ENCODE results near the gene RUFY1.

Gene RUFY1

DNA sequence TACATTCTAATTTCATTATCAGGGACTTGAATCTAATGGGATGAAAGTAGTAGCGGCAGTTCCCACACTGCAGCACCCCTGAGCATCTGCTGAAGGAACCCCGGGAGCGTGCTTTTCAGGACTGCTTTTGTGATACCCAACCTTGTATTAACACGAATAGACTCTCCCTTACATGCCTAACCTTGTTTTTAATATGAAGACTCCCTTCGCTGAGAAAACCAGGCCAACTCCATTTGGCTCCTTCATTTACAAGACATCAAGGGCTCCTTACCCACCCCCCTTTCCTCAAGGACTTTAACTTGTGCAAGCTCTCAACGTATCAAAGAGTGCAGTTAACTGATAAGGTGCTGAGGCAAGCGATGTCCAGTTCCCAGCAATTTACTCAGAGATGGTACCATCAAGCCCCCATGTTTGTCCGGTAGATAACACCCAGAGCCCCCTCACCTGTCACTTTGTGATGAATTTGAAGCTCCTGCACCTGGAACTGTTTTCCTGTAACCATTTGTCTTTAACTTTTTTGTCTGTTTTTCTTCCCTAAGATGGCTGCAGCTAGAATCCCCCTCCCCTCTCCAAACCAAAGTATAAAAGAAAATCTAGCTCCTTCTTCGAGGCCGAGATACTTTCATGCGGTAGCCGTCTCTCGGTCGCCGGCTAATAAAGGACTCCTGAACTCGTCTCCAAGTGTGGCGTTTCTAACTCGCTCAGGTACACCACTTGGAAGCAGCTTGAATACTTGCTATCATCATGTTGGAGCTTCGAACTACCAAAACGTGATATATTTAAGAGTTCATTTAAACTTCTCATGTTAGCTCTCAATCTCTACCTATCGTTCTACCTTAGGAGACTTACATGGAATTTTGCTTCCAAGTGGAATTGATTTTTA, 62.5 kb downstream of the RUFY1 start:
- Histone ChIP-seq H3K36me3 (ENCODE audit: control insufficient read depth, insufficient read depth, low read length) (peaks cover 40% of the 10 kb centered on the region), H3K27ac (ENCODE audit: low read depth, low read length) (no peak overlapping the region)

DNA sequence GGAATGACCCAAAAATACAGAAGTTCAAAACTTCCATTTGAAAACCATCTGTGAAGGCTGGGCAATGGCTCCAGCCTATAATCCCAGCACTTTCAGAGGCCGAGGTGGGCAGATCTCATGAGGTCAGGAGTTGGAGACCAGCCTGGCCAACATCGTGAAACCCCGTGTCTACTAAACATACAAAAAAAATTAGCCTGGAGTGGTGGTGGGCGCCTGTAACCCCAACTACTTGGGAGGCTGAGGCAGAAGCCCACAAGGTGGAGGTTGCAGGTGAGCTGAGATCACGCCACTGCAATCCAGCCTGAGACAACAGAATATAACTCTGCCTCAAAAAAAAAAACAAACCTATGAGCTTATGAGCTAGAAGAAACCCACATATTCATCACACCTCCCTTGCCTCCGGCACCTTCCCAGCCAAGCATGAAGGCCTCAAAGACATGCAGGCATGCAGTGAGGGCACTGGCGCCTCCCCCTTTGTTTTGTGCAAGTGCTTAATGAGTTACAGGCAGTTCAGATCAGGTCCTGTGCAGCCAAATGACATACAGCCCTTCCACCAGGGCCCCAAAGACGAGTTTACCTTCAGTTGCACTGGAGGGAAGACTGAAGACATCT, 63.2 kb downstream of the RUFY1 start:
- Histone ChIP-seq H3K4ac (ENCODE audit: low read depth, low read length) (no peak overlapping the region), H3K9ac (ENCODE audit: low read length) (no peak overlapping the region), H3K4me3 (ENCODE audit: low read length) (no peak overlapping the region), H3K79me2 (ENCODE audit: control insufficient read depth, insufficient read depth, low read length) (peaks cover 16% of the 10 kb centered on the region), H3K36me3 (ENCODE audit: control insufficient read depth, insufficient read depth, low read length) (peaks cover 43% of the 10 kb centered on the region), H3K56ac (ENCODE audit: low read length) (no peak overlapping the region), H3K18ac (ENCODE audit: low read length) (no peak overlapping the region), H4K8ac (ENCODE audit: low read depth, low read length) (no peak overlapping the region), H4K5ac (ENCODE audit: low read length) (no peak overlapping the region), H2BK5ac (ENCODE audit: low read length) (no peak overlapping the region), H3K27me3 (ENCODE audit: insufficient read depth, low read length, poor library complexity) (no peaks in the 10 kb centered on the region), H3K4me1 (ENCODE audit: control insufficient read depth, low read depth, low read length) (no peaks in the 10 kb centered on the region), H3K27ac (ENCODE audit: low read depth, low read length) (no peak overlapping the region), H3K4me2 (ENCODE audit: low read length) (no peak overlapping the region), H2AK5ac (ENCODE audit: low read length) (no peak overlapping the region), H3K79me1 (ENCODE audit: low read length) (peaks cover 14% of the 10 kb centered on the region), H2BK15ac (replicated peaks; ENCODE audit: low read depth) (no peak overlapping the region), H2BK120ac (ENCODE audit: low read depth, low read length) (no peak overlapping the region), H3K23ac (ENCODE audit: low read length) (no peak overlapping the region)
- no CpG with 5 or more reads among the region's 8 CpGs for WGBS (ENCODE audit: extremely low coverage, insufficient coverage, low lambda C conversion rate)
- DNase-seq, result no peak

More for the DNA sequence above, 62.5 kb downstream of the RUFY1 start:
- peaks cover 12% of the 10 kb centered on the region for H3K79me1 ChIP-seq (ENCODE audit: low read length)
- H3K9ac ChIP-seq (ENCODE audit: low read length), result no peak overlapping the region
- H2BK15ac ChIP-seq (replicated peaks; ENCODE audit: low read depth), result no peak overlapping the region
- no CpG with 5 or more reads among the region's 21 CpGs for WGBS (ENCODE audit: extremely low coverage, insufficient coverage, low lambda C conversion rate)
- H3K4me2 ChIP-seq (ENCODE audit: low read length), result no peak overlapping the region
- H2AK5ac ChIP-seq (ENCODE audit: low read length), result no peak overlapping the region
- H3K56ac ChIP-seq (ENCODE audit: low read length), result no peak overlapping the region
- H4K8ac ChIP-seq (ENCODE audit: low read depth, low read length), result no peak overlapping the region
- no peak for DNase-seq
- H4K5ac ChIP-seq (ENCODE audit: low read length), result no peak overlapping the region
- H3K4me3 ChIP-seq (ENCODE audit: low read length), result no peak overlapping the region
- no peak overlapping the region for H2BK120ac ChIP-seq (ENCODE audit: low read depth, low read length)
- H3K27me3 ChIP-seq (ENCODE audit: insufficient read depth, low read length, poor library complexity), result no peaks in the 10 kb centered on the region
- peaks cover 11% of the 10 kb centered on the region for H3K79me2 ChIP-seq (ENCODE audit: control insufficient read depth, insufficient read depth, low read length)
- H3K4me1 ChIP-seq (ENCODE audit: control insufficient read depth, low read depth, low read length), result no peaks in the 10 kb centered on the region
- H2BK5ac ChIP-seq (ENCODE audit: low read length), result no peak overlapping the region
- no peak overlapping the region for H3K23ac ChIP-seq (ENCODE audit: low read length)
- H3K4ac ChIP-seq (ENCODE audit: low read depth, low read length), result no peak overlapping the region
- H3K18ac ChIP-seq (ENCODE audit: low read length), result no peak overlapping the region

DNA sequence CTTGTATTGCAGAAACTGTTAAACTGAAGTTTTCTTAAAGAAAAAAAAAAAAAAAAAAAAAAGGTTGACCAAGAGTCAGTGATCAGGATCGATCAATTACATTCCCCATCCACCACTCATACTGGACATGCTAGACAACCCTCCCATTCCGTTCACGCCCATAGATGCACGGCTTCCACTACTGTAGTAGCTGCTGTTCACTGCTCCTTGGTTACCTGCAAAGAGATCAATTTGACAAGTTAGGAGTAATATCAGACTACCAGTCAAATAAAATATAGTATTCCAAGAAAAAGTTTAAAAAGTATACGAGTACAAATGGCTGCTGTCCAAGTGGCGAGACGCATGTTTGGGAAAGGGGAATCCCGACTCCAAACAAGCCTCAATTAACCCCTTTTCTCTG, 64.4 kb downstream of the RUFY1 start:
- Histone ChIP-seq H3K79me2 (ENCODE audit: control insufficient read depth, insufficient read depth, low read length) (peaks cover 21% of the 10 kb centered on the region), H3K27ac (ENCODE audit: low read depth, low read length) (no peak overlapping the region), H3K4me3 (ENCODE audit: low read length) (no peak overlapping the region), H3K4ac (ENCODE audit: low read depth, low read length) (no peak overlapping the region), H3K27me3 (ENCODE audit: insufficient read depth, low read length, poor library complexity) (no peaks in the 10 kb centered on the region), H3K4me1 (ENCODE audit: control insufficient read depth, low read depth, low read length) (no peaks in the 10 kb centered on the region), H2AK5ac (ENCODE audit: low read length) (no peak overlapping the region), H3K9ac (ENCODE audit: low read length) (no peak overlapping the region), H3K79me1 (ENCODE audit: low read length) (peaks cover 14% of the 10 kb centered on the region), H2BK5ac (ENCODE audit: low read length) (no peak overlapping the region), H2BK15ac (replicated peaks; ENCODE audit: low read depth) (no peak overlapping the region), H3K36me3 (ENCODE audit: control insufficient read depth, insufficient read depth, low read length) (peaks cover 43% of the 10 kb centered on the region), H3K18ac (ENCODE audit: low read length) (no peak overlapping the region), H3K23ac (ENCODE audit: low read length) (no peak overlapping the region), H3K56ac (ENCODE audit: low read length) (no peak overlapping the region), H4K8ac (ENCODE audit: low read depth, low read length) (no peak overlapping the region), H3K4me2 (ENCODE audit: low read length) (no peak overlapping the region), H4K5ac (ENCODE audit: low read length) (no peak overlapping the region), H2BK120ac (ENCODE audit: low read depth, low read length) (no peak overlapping the region)
- no CpG with 5 or more reads among the region's 8 CpGs for WGBS (ENCODE audit: extremely low coverage, insufficient coverage, low lambda C conversion rate)
- DNase-seq, result no peak

DNA sequence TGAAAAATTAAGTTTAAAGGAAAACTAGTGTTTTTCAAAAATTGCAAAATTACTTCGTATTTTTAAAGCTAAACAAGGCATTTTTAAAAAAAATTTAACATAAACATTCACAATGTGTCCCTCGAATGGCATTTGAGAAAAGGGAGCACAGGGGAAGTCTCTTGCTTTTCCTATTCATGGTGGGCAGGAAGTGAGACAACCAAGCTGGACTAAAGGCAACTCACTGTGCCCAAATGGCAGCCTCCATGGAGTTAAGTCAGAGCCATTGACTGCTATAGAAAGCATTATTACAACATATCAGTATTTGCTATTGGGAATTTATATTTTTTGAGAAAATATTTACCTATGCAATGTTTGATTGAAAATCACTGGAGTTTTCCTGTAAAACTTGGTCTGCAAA, 64.8 kb downstream of the RUFY1 start:
- no CpG with 5 or more reads among the region's 2 CpGs for WGBS (ENCODE audit: extremely low coverage, insufficient coverage, low lambda C conversion rate)
- Histone ChIP-seq H3K4me1 (ENCODE audit: control insufficient read depth, low read depth, low read length) (no peaks in the 10 kb centered on the region), H3K56ac (ENCODE audit: low read length) (no peak overlapping the region), H3K4ac (ENCODE audit: low read depth, low read length) (no peak overlapping the region), H2BK120ac (ENCODE audit: low read depth, low read length) (no peak overlapping the region), H3K4me3 (ENCODE audit: low read length) (no peak overlapping the region), H3K27me3 (ENCODE audit: insufficient read depth, low read length, poor library complexity) (no peaks in the 10 kb centered on the region), H3K79me1 (ENCODE audit: low read length) (peaks cover 14% of the 10 kb centered on the region), H3K18ac (ENCODE audit: low read length) (no peak overlapping the region), H3K36me3 (ENCODE audit: control insufficient read depth, insufficient read depth, low read length) (peaks cover 43% of the 10 kb centered on the region), H4K5ac (ENCODE audit: low read length) (no peak overlapping the region), H2AK5ac (ENCODE audit: low read length) (no peak overlapping the region), H3K79me2 (ENCODE audit: control insufficient read depth, insufficient read depth, low read length) (peaks cover 24% of the 10 kb centered on the region), H3K9ac (ENCODE audit: low read length) (no peak overlapping the region), H3K27ac (ENCODE audit: low read depth, low read length) (no peak overlapping the region), H3K4me2 (ENCODE audit: low read length) (no peak overlapping the region), H2BK5ac (ENCODE audit: low read length) (no peak overlapping the region), H3K23ac (ENCODE audit: low read length) (no peak overlapping the region), H2BK15ac (replicated peaks; ENCODE audit: low read depth) (no peak overlapping the region), H4K8ac (ENCODE audit: low read depth, low read length) (no peak overlapping the region)
- DNase-seq, result no peak

DNA sequence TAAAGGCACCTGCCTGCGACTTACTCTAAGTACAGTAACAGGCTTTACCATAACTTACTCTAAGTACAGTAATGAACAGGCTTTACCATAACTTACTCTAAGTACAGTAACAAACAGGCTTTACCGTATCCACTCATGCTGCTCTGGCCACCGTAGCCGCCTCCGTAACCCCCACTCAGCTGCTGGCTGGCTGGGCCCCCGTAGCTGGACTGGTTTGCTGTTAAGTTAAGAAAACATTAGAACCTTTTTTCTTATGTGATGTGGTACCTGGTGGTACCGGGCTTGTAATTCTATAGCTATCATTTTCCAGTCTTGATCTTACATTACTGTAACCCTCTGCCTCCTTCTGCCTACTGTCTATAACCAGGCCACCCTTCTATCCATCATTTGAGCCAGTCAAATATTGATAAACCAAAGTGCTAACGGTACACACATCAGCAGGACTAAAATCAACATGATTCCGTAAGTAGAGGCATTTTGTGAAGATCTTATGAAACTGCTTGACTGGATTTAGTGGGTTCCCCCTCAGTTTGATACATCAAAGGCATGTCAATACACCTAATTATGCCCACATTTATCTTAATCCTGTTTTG, 65.7 kb downstream of the RUFY1 start:
- no peak overlapping the region for H3K27ac ChIP-seq (ENCODE audit: low read depth, low read length)
- H2BK5ac ChIP-seq (ENCODE audit: low read length), result no peak overlapping the region
- H3K4me1 ChIP-seq (ENCODE audit: control insufficient read depth, low read depth, low read length), result peaks cover 2% of the 10 kb centered on the region
- no peaks in the 10 kb centered on the region for H3K27me3 ChIP-seq (ENCODE audit: insufficient read depth, low read length, poor library complexity)
- no peak overlapping the region for H3K56ac ChIP-seq (ENCODE audit: low read length)
- no peak for DNase-seq
- H3K79me1 ChIP-seq (ENCODE audit: low read length), result peaks cover 14% of the 10 kb centered on the region
- H3K79me2 ChIP-seq (ENCODE audit: control insufficient read depth, insufficient read depth, low read length), result peaks cover 33% of the 10 kb centered on the region
- H3K4me2 ChIP-seq (ENCODE audit: low read length), result no peak overlapping the region
- H3K4me3 ChIP-seq (ENCODE audit: low read length), result no peak overlapping the region
- H4K8ac ChIP-seq (ENCODE audit: low read depth, low read length), result no peak overlapping the region
- H3K9ac ChIP-seq (ENCODE audit: low read length), result no peak overlapping the region
- H2BK120ac ChIP-seq (ENCODE audit: low read depth, low read length), result no peak overlapping the region
- WGBS (ENCODE audit: extremely low coverage, insufficient coverage, low lambda C conversion rate), result no CpG with 5 or more reads among the region's 9 CpGs
- H2BK15ac ChIP-seq (replicated peaks; ENCODE audit: low read depth), result no peak overlapping the region
- H3K4ac ChIP-seq (ENCODE audit: low read depth, low read length), result no peak overlapping the region
- no peak overlapping the region for H3K18ac ChIP-seq (ENCODE audit: low read length)
- H4K5ac ChIP-seq (ENCODE audit: low read length), result no peak overlapping the region
- no peak overlapping the region for H3K23ac ChIP-seq (ENCODE audit: low read length)
- peaks cover 43% of the 10 kb centered on the region for H3K36me3 ChIP-seq (ENCODE audit: control insufficient read depth, insufficient read depth, low read length)
- H2AK5ac ChIP-seq (ENCODE audit: low read length), result no peak overlapping the region

Data from mesendoderm (in vitro differentiated cells).